Keratinocyte (primary cell): ENCODE data around the gene ZNF552.
"Not testable (repeated sequence)": the region's sequence is repeated elsewhere in the genome, so short reads cannot be mapped to it uniquely, and the experiment has no call there.

Experiments
- CTCF ChIP-seq, 3 experiments: IDR thresholded peaks in 1 of 3; conservative IDR thresholded peaks in 1 of 3; optimal IDR thresholded peaks in 1 of 3; 2 replicates in 2 of 3; 3 replicates in 1 of 3; pipeline versions ENCODE3 to v1.5.1; 2011; ENCODE audit warnings: low read length in 3 of 3, mild to moderate bottlenecking in 3 of 3, moderate library complexity in 2 of 3, control low read depth in 1 of 3, inconsistent platforms in 1 of 3; ENCODE audit not compliant: insufficient read depth in 2 of 3; ENCODE audit errors: extremely low read depth in 1 of 3
- EZH2 ChIP-seq: IDR thresholded peaks from one replicate; pipeline ENCODE4 v1.6.1; 2012; ENCODE audit warnings: inconsistent platforms, mild to moderate bottlenecking, low read length, moderate library complexity

- TF ChIP-seq CTCF (optimal IDR thresholded peaks at IDR 0.05 in 1 of 3, IDR thresholded peaks at IDR 0.05 in 1 of 3, conservative IDR thresholded peaks at IDR 0.05 in 1 of 3; ENCODE audit: extremely low read depth in 1 of 3, insufficient read depth in 2 of 3, low read length in 3 of 3); EZH2: not testable (repeated sequence)
Observed at GRCh38 chr19:57823608-57824007, 8.9 kb upstream of the ZNF552 start.
